Activated naive CD4-positive, alpha-beta T cell treated with anti-CD3 and anti-CD28 coated beads, Interleukin-2, amount 50 U/mL, for 72 hours (primary cell): Measurements from ENCODE around the gene AGAP5. TPM values are rescaled to one million over a fixed set of nuclear protein-coding genes. Genes with fewer than 3 reads are reported as not detected.
"Not testable (repeated sequence)": the region's sequence is repeated elsewhere in the genome, so short reads cannot be mapped to it uniquely, and the experiment has no call there.

ENCODE experiments used
- ATAC-seq, 2 donors: fragments of 150-1000 bp; cut with Tn5 transposase; 2 replicates each; pipeline ENCODE4 v1.10.0; 2021; ENCODE audit warnings: mild to moderate bottlenecking in 2 of 2, moderate library complexity in 2 of 2
- DNase-seq, 2 donors: peaks; one replicate each; pipeline ENCODE4 v3.0.0; 2021 to 2022; ENCODE audit warnings: low spot score in 2 of 2
- H3K27ac Mint-ChIP-seq, 2 donors: one replicate each; pipeline ENCODE4 v1.8.0; 2022; ENCODE audit warnings: mild to moderate bottlenecking in 2 of 2, mixed read lengths in 2 of 2
- H3K36me3 Mint-ChIP-seq, 2 donors: one replicate each; pipeline ENCODE4 v1.8.0; 2022; ENCODE audit warnings: mixed read lengths in 2 of 2
- H3K9me3 Mint-ChIP-seq, 2 donors: one replicate each; pipeline ENCODE4 v1.8.0; 2022; ENCODE audit warnings: mixed read lengths in 2 of 2
- total RNA-seq, 2 donors: library from RNA; stranded (reverse); gene quantifications; one replicate each; pipeline ENCODE4 v1.2.3, GENCODE V29; 2022

Gene AGAP5
- total RNA-seq, 2 donors from 2014 or later, result 5.5 to 10.3 TPM

GRCh38 chr10:73720561-73720960 is 22.7 kb upstream of the AGAP5 start:
- not testable (repeated sequence) for DNase-seq, H3K9me3 Mint-ChIP-seq, ATAC-seq
- Mint-ChIP-seq H3K36me3 (peaks cover 0 to 31% of the 10 kb centered on the region in 2 donors), H3K27ac (peak overlapping the region in 1 of 2 donors; percentile 36)

DNA sequence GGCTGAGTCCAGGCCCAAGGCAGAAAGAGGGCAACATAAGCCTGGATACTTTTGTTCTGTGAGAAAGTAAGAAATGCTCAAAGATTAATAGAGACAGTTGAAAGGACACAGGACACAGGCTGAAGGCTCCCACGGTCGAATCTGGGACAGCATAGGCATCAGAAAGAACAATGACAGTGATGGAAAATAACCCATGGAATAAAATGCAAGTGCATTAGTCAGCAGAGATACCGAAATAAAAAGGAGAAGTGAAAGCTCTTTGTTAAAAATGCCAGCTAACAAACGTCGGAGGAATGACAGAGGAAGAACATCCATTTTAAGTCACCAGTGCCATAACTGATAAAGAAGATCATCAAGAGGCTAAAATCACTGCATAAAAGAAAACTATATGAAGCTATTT is 19.6 kb upstream of the AGAP5 start:
- Mint-ChIP-seq H3K9me3 (no peaks in the 10 kb centered on the region), H3K27ac (no peak overlapping the region), H3K36me3 (peaks cover 0 to 31% of the 10 kb centered on the region in 2 donors)
- no peak for DNase-seq
- no peak for ATAC-seq

- DNase-seq (no peak), ATAC-seq (no peak)
- H3K9me3 Mint-ChIP-seq, result no peaks in the 10 kb centered on the region
- H3K36me3 Mint-ChIP-seq, result peaks cover 0 to 30% of the 10 kb centered on the region in 2 donors
- no peak overlapping the region for H3K27ac Mint-ChIP-seq
Observed at GRCh38 chr10:73716251-73716650, 18.3 kb upstream of the AGAP5 start.

DNA sequence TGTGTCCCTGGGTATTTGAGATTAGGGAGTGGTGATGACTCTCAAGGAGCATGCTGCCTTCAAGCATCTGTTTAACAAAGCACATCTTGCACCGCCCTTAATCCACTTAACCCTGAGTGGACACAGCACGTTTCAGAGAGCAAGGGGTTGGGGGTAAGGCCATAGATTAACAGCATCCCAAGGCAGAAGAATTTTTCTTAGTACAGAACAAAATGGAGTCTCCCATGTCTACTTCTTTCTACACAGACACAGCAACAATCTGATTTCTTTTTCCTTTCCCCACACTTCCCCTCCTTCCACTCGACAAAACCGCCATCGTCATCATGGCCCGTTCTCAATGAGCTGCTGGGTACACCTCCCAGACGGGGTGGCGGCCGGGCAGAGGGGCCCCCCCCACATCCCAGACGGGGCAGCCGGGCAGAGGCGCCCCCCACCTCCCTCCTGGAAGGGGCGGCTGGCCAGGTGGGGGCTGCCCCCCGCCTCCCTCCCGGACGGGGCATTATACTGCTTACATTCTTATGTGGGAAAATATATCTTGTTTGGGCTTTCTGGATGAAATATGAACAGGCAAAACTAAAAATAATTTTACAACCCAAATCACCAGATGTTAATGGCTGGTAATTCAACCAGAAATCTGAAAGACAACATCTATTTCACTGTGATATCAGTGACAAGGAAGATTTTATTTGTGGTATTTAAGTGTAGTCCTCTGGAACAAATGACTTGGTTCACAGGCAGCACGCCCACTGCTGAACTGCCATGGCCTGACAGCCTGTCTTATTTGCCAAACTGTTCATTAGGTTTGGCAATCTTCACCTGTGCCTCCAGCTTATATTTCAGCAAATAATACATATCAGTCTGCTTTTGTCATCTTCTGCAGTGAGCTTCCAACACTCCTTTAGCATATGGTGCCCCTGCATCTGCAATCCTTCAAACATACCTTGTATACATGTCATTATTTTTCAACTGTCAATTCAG is 17.6 kb upstream of the AGAP5 start:
- not testable (repeated sequence) for ATAC-seq, H3K9me3 Mint-ChIP-seq, DNase-seq
- H3K27ac Mint-ChIP-seq, result peak overlapping the region in 1 of 2 donors; percentile 79
- H3K36me3 Mint-ChIP-seq, result peaks cover 0 to 22% of the 10 kb centered on the region in 2 donors

- not testable (repeated sequence) for DNase-seq, H3K27ac Mint-ChIP-seq, ATAC-seq, H3K9me3 Mint-ChIP-seq
- peaks cover 0 to 21% of the 10 kb centered on the region in 2 donors for H3K36me3 Mint-ChIP-seq
Observed at GRCh38 chr10:73714483-73714882, 16.6 kb upstream of the AGAP5 start.

- H3K36me3 Mint-ChIP-seq, result peaks cover 0 to 16% of the 10 kb centered on the region in 2 donors
- ATAC-seq, H3K9me3 Mint-ChIP-seq, H3K27ac Mint-ChIP-seq, DNase-seq: not testable (repeated sequence)
Observed at GRCh38 chr10:73713912-73714311, 16.0 kb upstream of the AGAP5 start.

DNA sequence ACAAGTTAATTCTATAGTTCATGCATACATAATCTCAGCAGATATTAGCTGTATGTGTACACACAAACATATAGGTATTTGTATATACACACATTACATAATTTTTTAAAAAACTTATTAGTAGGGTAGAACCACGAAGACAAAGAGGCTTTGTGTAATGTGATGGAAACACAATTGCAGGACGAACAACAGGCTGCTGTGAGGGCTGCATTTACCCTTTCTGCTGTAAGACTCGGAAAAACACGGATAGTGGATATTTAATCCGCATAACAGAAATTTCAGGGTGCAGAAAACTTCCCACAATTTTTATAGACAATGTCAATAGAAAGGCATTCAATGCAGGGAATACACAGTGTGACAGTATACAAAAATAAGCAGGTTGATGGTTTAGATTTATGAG is 13.8 kb upstream of the AGAP5 start:
- H3K27ac Mint-ChIP-seq, H3K36me3 Mint-ChIP-seq, DNase-seq, ATAC-seq, H3K9me3 Mint-ChIP-seq: not testable (repeated sequence)

DNA sequence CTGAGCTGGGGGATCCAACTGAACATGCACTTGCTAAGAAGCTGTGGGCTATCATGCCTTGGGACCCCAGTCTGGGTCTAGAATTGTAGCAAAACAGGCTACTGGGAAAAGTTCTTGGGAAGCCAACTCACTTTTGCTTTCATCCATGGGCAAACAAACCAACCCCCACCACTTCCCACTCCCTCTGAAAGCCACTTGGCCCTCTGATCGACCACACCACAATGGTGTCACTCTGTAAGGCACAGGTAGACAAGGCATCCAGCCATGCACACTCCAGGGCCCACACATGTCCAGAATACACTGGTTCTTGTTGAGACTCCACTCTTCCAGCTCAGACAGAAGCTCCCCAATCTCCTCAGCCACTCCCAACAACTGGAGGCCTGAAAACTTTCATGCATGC is 10.2 kb upstream of the AGAP5 start:
- DNase-seq, H3K27ac Mint-ChIP-seq, ATAC-seq, H3K36me3 Mint-ChIP-seq, H3K9me3 Mint-ChIP-seq: not testable (repeated sequence)

DNA sequence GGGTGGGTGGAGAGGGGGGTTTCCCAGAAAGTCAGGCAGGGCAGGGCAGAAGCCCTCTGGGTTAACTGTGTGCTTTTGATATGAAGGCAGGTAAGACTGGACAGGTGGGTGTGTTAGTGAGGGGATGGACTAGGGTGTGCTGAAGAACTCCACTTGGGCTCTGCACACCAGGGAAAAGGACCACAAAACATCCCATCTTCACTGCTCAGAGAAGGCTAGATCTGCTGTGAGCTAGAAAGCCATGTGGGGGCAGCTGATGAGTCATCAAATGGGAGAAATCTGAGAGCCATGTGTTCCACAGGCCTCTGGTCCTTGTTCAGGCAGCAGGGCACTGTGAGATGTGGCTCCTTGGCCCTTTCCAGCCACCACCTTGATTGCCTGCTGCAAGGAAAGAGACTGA is 9.7 kb upstream of the AGAP5 start:
- not testable (repeated sequence) for H3K27ac Mint-ChIP-seq, DNase-seq, H3K9me3 Mint-ChIP-seq, ATAC-seq, H3K36me3 Mint-ChIP-seq

DNA sequence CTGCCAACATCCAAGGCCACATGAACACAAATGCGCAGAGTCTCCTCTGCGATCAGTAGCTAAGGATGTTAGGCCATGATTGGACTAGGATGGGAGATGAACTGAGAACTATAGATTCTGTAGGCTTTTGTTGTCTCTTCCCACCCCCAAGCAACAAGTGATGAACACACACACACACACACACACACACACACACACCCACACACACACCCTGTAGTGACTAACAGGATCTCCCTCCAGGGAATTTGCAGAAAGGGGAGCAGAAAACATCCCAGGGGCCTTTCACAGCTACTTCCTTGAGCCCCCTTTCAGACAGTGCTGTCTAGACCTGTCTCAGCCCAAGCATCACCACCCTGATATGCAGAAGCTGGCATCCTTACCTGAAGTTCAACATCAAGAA is 8.6 kb upstream of the AGAP5 start:
- H3K27ac Mint-ChIP-seq, H3K9me3 Mint-ChIP-seq, ATAC-seq, DNase-seq: not testable (repeated sequence)
- peaks cover 3 to 12% of the 10 kb centered on the region in 2 donors for H3K36me3 Mint-ChIP-seq

- H3K36me3 Mint-ChIP-seq, result peaks cover 4 to 12% of the 10 kb centered on the region in 2 donors
- not testable (repeated sequence) for ATAC-seq, H3K9me3 Mint-ChIP-seq, H3K27ac Mint-ChIP-seq, DNase-seq
Observed at GRCh38 chr10:73705506-73706072, 7.7 kb upstream of the AGAP5 start.

- peaks cover 4 to 12% of the 10 kb centered on the region in 2 donors for H3K36me3 Mint-ChIP-seq
- not testable (repeated sequence) for H3K27ac Mint-ChIP-seq, DNase-seq, ATAC-seq, H3K9me3 Mint-ChIP-seq
Observed at GRCh38 chr10:73703924-73704323, 6.0 kb upstream of the AGAP5 start.

DNA sequence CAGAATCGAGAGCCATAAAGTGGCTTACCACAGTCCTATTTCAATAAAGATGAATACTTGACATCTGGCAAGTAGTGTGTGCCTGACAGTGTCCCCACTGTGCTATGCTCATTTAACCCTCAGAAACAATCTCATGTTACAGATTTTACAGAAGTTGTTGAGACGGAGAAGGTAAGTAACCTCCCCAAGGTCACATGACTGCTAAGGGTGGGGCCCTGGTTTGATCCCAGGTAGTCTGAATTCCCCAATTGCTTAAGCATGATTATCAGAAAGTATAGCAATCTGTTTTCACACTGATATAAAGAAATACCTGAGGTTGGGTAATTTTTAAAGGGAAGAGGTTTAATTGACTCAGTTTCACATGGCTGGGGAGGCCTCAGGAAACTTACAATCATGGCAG is 910 bp upstream of the AGAP5 start:
- not testable (repeated sequence) for ATAC-seq, H3K36me3 Mint-ChIP-seq, DNase-seq, H3K9me3 Mint-ChIP-seq
- peak overlapping the region in 1 of 2 donors; percentile 79 for H3K27ac Mint-ChIP-seq

DNA sequence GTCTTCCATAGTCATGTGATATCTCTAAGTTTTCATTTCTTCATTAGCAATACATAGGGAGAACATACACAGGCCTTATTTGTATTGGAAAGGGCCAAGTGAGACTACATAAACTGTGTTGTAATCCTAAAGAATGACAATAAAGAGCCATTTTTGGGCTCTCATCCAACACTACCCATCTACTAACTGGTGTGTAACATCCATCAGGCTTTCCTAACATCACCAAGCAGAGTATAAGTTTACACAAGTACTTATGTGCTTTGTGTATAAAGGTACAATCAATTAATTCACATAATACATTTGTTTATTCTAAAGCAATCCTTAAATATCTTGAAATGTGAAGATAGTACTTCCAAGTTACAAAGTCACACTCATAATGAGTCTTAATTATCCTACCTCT is 2.6 kb downstream of the AGAP5 start:
- not testable (repeated sequence) for H3K9me3 Mint-ChIP-seq, ATAC-seq, H3K36me3 Mint-ChIP-seq, H3K27ac Mint-ChIP-seq, DNase-seq

- ATAC-seq, result not testable (repeated sequence)
Observed at GRCh38 chr10:73690755-73691154, 7.2 kb downstream of the AGAP5 start.

DNA sequence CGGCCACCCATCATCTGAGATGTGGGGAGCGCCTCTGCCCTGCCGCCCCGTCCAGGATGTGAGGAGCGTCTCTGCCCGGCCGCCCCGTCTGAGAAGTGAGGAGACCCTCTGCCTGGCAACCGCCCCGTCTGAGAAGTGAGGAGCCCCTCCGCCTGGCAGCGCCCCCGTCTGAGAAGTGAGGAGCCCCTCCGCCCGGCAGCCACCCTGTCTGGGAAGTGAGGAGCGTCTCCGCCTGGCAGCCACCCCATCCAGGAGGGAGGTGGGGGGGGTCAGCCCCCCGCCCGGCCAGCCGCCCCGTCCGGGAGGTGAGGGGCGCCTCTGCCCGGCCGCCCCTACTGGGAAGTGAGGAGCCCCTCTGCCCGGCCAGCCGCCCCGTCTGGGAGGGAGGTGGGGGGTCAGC is 8.3 kb downstream of the AGAP5 start:
- not testable (repeated sequence) for DNase-seq, ATAC-seq, H3K36me3 Mint-ChIP-seq, H3K27ac Mint-ChIP-seq, H3K9me3 Mint-ChIP-seq

More at GRCh38 chr10:73690755-73691154, 7.2 kb downstream of the AGAP5 start:
- not testable (repeated sequence) for H3K27ac Mint-ChIP-seq, H3K36me3 Mint-ChIP-seq, DNase-seq, H3K9me3 Mint-ChIP-seq

- not testable (repeated sequence) for DNase-seq, H3K36me3 Mint-ChIP-seq, H3K9me3 Mint-ChIP-seq, H3K27ac Mint-ChIP-seq, ATAC-seq
Observed at GRCh38 chr10:73687641-73688040, 10.3 kb downstream of the AGAP5 start.
